SK-N-SH (cell line): Measurements from ENCODE around the gene PROM2. TPM values are rescaled to one million over a fixed set of nuclear protein-coding genes. Genes with fewer than 3 reads are reported as not detected.

ENCODE experiments used
- CTCF ChIA-PET: fragments of 300-600, 350-600 bp; formaldehyde crosslinking; extraction: SDS; loops from one replicate; lab custom pipeline; 2021; lab: Yijun Ruan, JAX
- POLR2A ChIA-PET: fragments of 350-600 bp; sonication (Branson Sonifier 250); formaldehyde crosslinking; extraction: SDS; loops from one replicate; lab custom pipeline; 2020; ENCODE audit warnings: antibody characterized with exemption, inconsistent platforms; lab: Yijun Ruan, JAX
- DNase-seq: peaks from one replicate; pipeline ENCODE4 v3.0.0; 2012
- H2AFZ ChIP-seq: fragments of 200-600 bp; sonication (generic); 2 replicates; pipeline ENCODE4 v1.8.1; 2016; ENCODE audit warnings: antibody characterized with exemption, mild to moderate bottlenecking, low read depth
- H3F3A ChIP-seq: fragments of 200-600 bp; sonication (generic); replicated peaks from 2 replicates; pipeline ENCODE3; 2016; ENCODE audit warnings: antibody characterized with exemption, mild to moderate bottlenecking; ENCODE audit not compliant: insufficient read depth
- H3K27ac ChIP-seq, 2 experiments: fragments of 200-500 bp in 1 of 2; fragments of 200-600 bp in 1 of 2; sonication (Bioruptor generic) in 1 of 2; sonication (generic), shearing (Covaris generic) in 1 of 2; 2 replicates each; pipeline versions ENCODE4 v1.5.1 to v1.6.1; 2014 to 2016; ENCODE audit warnings: low read depth in 2 of 2, inconsistent platforms in 1 of 2, low read length in 1 of 2, mild to moderate bottlenecking in 1 of 2, mixed read lengths in 1 of 2
- H3K27me3 ChIP-seq: fragments of 200-600 bp; sonication (generic), shearing (Covaris generic); 2 replicates; pipeline ENCODE4 v1.6.1; 2016; ENCODE audit warnings: mixed run types; ENCODE audit not compliant: insufficient read depth
- H3K36me3 ChIP-seq, 2 experiments: fragments of 200-500 bp in 1 of 2; fragments of 200-600 bp in 1 of 2; sonication (Bioruptor generic) in 1 of 2; sonication (generic) in 1 of 2; replicated peaks in 1 of 2; 2 replicates each; pipeline versions ENCODE3 to v1.5.1; 2014 to 2016; ENCODE audit warnings: low read length in 1 of 2, mild to moderate bottlenecking in 1 of 2; ENCODE audit not compliant: insufficient read depth in 2 of 2, control insufficient read depth in 1 of 2
- H3K4me1 ChIP-seq, 2 experiments: fragments of 200-500 bp in 1 of 2; fragments of 200-600 bp in 1 of 2; sonication (Bioruptor generic) in 1 of 2; sonication (generic), shearing (Covaris generic) in 1 of 2; 2 replicates each; pipeline versions ENCODE4 v1.5.1 to v1.6.1; 2014 to 2016; ENCODE audit warnings: low read depth in 1 of 2, low read length in 1 of 2, mixed run types in 1 of 2; ENCODE audit not compliant: insufficient read depth in 2 of 2, control insufficient read depth in 1 of 2
- H3K4me2 ChIP-seq: fragments of 200-600 bp; sonication (generic), shearing (Covaris generic); 2 replicates; pipeline ENCODE4 v1.6.1; 2017; ENCODE audit warnings: mixed run types
- H3K4me3 ChIP-seq, 2 experiments: fragments of 200-500 bp in 1 of 2; fragments of 200-600 bp in 1 of 2; sonication (Bioruptor generic) in 1 of 2; sonication (generic), shearing (Covaris generic) in 1 of 2; 2 replicates each; pipeline versions ENCODE4 v1.5.1 to v1.8.1; 2014 to 2016; ENCODE audit warnings: low read depth in 2 of 2, inconsistent platforms in 1 of 2, low read length in 1 of 2, mild to moderate bottlenecking in 1 of 2, mixed read lengths in 1 of 2, moderate library complexity in 1 of 2
- H3K79me2 ChIP-seq: fragments of 200-600 bp; sonication (generic); 2 replicates; pipeline ENCODE4 v1.8.1; 2017; ENCODE audit warnings: mild to moderate bottlenecking; ENCODE audit not compliant: insufficient read depth
- H3K9ac ChIP-seq: fragments of 200-600 bp; sonication (generic); 2 replicates; pipeline ENCODE4 v1.6.1; 2017; ENCODE audit warnings: mixed run types
- H3K9me2 ChIP-seq: fragments of 200-600 bp; sonication (generic); 2 replicates; pipeline ENCODE4 v1.6.1; 2017; ENCODE audit warnings: mixed run types
- H3K9me3 ChIP-seq: fragments of 200-600 bp; sonication (generic); 2 replicates; pipeline ENCODE4 v1.6.1; 2017; ENCODE audit warnings: mixed run types, mild to moderate bottlenecking, moderate library complexity
- H4K20me1 ChIP-seq: fragments of 200-600 bp; sonication (generic); 2 replicates; pipeline ENCODE4 v1.6.1; 2017; ENCODE audit warnings: mild to moderate bottlenecking, mixed run types; ENCODE audit not compliant: insufficient read depth
- FOSL2 ChIP-seq: IDR thresholded peaks from 2 replicates; pipeline ENCODE4 v1.4.0; 2012; ENCODE audit warnings: low read depth, mild to moderate bottlenecking, moderate library complexity, borderline replicate concordance
- FOXM1 ChIP-seq: IDR thresholded peaks from 2 replicates; pipeline ENCODE4 v1.4.0; 2012; ENCODE audit warnings: low read depth, mild to moderate bottlenecking
- GABPA ChIP-seq: IDR thresholded peaks from 2 replicates; pipeline ENCODE4 v1.4.0; 2012; ENCODE audit warnings: low read depth, mild to moderate bottlenecking
- GATA2 ChIP-seq: sonication (generic); formaldehyde crosslinking; IDR thresholded peaks from 2 replicates; pipeline ENCODE4 v1.5.0; 2020; ENCODE audit warnings: mild to moderate bottlenecking, missing genetic modification reagents
- JUND ChIP-seq: IDR thresholded peaks from 2 replicates; pipeline ENCODE4 v1.4.0; 2012
- MAX ChIP-seq: IDR thresholded peaks from 2 replicates; pipeline ENCODE4 v1.4.0; 2012; ENCODE audit warnings: low read depth
- MEF2A ChIP-seq: IDR thresholded peaks from 2 replicates; pipeline ENCODE4 v1.4.0; 2012; ENCODE audit warnings: low read depth, borderline replicate concordance
- NFIC ChIP-seq: IDR thresholded peaks from 2 replicates; pipeline ENCODE4 v1.4.0; 2012; ENCODE audit warnings: borderline replicate concordance
- NRF1 ChIP-seq: IDR thresholded peaks from 2 replicates; pipeline ENCODE4 v1.6.1; 2012; ENCODE audit warnings: low read depth, mild to moderate bottlenecking, low read length
- POLR2AphosphoS5 ChIP-seq: IDR thresholded peaks from 2 replicates; pipeline ENCODE4 v1.6.1; 2012; ENCODE audit warnings: low read depth, low read length
- RAD21 ChIP-seq: IDR thresholded peaks from 2 replicates; pipeline ENCODE4 v1.6.1; 2012; ENCODE audit warnings: mild to moderate bottlenecking, low read length
- RCOR1 ChIP-seq: fragments of 150-350 bp; IDR thresholded peaks from 2 replicates; pipeline ENCODE4 v1.6.1; 2017; ENCODE audit warnings: antibody characterized with exemption, low read length
- RFX5 ChIP-seq: IDR thresholded peaks from 2 replicates; pipeline ENCODE4 v1.6.1; 2012; ENCODE audit warnings: mild to moderate bottlenecking, improper control_type of control experiment, low read length
- SIN3A ChIP-seq: IDR thresholded peaks from 2 replicates; pipeline ENCODE4 v1.6.1; 2012; ENCODE audit warnings: low read depth, mild to moderate bottlenecking, low read length, moderate library complexity, borderline replicate concordance
- SMC3 ChIP-seq: IDR thresholded peaks from 2 replicates; pipeline ENCODE4 v1.6.1; 2012; ENCODE audit warnings: low read depth, low read length, improper control_type of control experiment
- TCF12 ChIP-seq: IDR thresholded peaks from 2 replicates; pipeline ENCODE4 v1.4.0; 2012
- TEAD4 ChIP-seq: IDR thresholded peaks from 2 replicates; pipeline ENCODE4 v1.4.0; 2012; ENCODE audit warnings: mild to moderate bottlenecking, borderline replicate concordance; ENCODE audit not compliant: insufficient read depth
- USF1 ChIP-seq: IDR thresholded peaks from 2 replicates; pipeline ENCODE4 v1.4.0; 2012; ENCODE audit warnings: low read depth, borderline replicate concordance
- YY1 ChIP-seq: IDR thresholded peaks from 2 replicates; pipeline ENCODE4 v1.4.0; 2012; ENCODE audit warnings: low read depth, mild to moderate bottlenecking
- WGBS: methylation state at CpG from one replicate; pipeline ENCODE4 v1.1.6; 2017; ENCODE audit warnings: low lambda C conversion rate; 5-methylcytosine and 5-hydroxymethylcytosine counted together
- polyA plus RNA-seq, 3 experiments: library from polyadenylated mRNA; depleted of rRNA; stranded (reverse); fragments of >200 nt; gene quantifications; 2 replicates each; pipeline ENCODE4 v1.2.3, GENCODE V29; 2012
- TF ChIP-seq, protein P1 (sequence below): IDR thresholded peaks from 2 replicates; pipeline ENCODE4 v1.4.0; 2012; ENCODE audit warnings: low read depth, borderline replicate concordance

PROM2 gene
- polyA plus RNA-seq, 1 of the 3 experiments (the other 2 are of a cell fraction) = 0.38 TPM

DNA sequence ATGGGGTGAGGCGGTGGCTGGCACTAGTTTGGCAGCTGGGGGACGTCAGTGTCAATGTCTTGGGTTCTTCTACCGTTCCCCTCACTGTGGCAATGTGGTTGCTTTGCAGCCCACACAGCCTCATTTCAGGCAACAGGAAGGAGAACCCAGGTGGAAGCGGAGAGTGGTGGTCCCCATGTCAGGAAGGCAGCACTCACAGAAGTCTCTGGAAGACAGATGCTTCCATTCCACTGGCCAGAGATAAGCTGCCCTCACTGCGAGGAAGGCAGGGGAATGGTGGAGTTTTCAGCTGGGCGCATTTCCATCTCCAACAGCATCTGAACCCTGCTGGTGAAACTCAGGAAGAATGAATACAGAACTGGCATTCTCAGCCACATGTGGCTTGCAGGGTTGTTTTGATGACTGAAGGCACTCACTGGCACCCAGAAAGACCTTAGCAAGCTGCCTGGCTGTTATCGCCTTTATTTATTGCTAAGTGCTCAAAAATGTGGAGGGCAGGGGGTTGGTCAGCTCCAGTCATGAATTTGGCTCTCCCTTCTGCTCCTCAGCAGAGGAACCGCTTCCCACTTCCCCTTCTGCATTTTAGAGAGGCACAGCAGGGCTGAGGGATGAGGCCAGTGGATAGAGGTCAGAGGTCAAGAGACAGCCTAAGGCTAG is 42.3 kb downstream of the PROM2 start (continued):
- no peak for TF ChIP-seq TEAD4
- no peak for TF ChIP-seq TCF12
- no peak for TF ChIP-seq POLR2AphosphoS5

DNA sequence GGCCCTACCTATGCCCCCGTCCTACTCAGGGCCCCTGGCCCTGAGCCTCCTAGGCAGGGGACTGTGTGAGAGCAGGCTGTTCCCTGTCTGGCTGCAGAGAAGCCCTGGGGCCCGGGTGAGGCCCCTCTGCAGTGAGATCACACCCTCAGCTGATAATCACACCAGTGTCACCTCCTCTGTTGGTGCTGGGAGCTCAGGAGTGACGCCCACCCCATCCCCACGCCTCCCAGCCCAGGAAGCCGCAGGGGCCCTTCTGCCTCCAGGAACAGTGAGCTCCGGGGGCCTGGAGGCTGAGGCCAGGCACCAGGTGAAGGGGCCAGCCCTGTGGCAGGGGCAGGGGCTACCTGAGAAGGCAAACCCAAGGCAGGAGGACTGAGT is 42.9 kb downstream of the PROM2 start:
- DNase-seq = no peak
- Histone ChIP-seq H3K4me3 (no peak overlapping the region), H3K27ac (no peak overlapping the region), H3F3A (no peaks in the 10 kb centered on the region), H3K36me3 (no peaks in the 10 kb centered on the region), H4K20me1 (no peaks in the 10 kb centered on the region), H3K9me3 (no peaks in the 10 kb centered on the region), H3K79me2 (no peaks in the 10 kb centered on the region), H3K4me1 (no peaks in the 10 kb centered on the region), H3K27me3 (no peaks in the 10 kb centered on the region), H3K9me2 (no peaks in the 10 kb centered on the region)
- POLR2A ChIA-PET = no interaction called here
- 7% methylated on average over 3 of the region's 6 CpGs for WGBS
- TF ChIP-seq GATA2 (CRISPR knock-in tag) (no peak), USF1 (no peak), JUND (no peak), GABPA (no peak), NFIC (no peak), SIN3A (no peak), RFX5 (no peak), SMC3 (no peak), MAX (no peak)
- TF ChIP-seq, all 33 proteins: peak for 0
- CTCF ChIA-PET = interaction anchor here (1.0 to 6.8 kb wide), 4 partner anchors 15 to 86 kb away, joined by 3 to 90 read pairs (median 4); no protein-coding TSS in a partner anchor
- no peak overlapping the region for H3K9ac ChIP-seq
- H3K4me2 ChIP-seq = no peak overlapping the region
- no peak overlapping the region for H2AFZ ChIP-seq

GRCh38 chr2:95317665-95318425 is 43.6 kb downstream of the PROM2 start:
- no peaks in the 10 kb centered on the region for H3F3A ChIP-seq
- 55% methylated on average over 6 of the region's 12 CpGs for WGBS
- no peaks in the 10 kb centered on the region for H3K9me2 ChIP-seq
- no peak overlapping the region for H3K9ac ChIP-seq
- no peaks in the 10 kb centered on the region for H3K79me2 ChIP-seq
- no peaks in the 10 kb centered on the region for H3K9me3 ChIP-seq
- H3K4me1 ChIP-seq = no peaks in the 10 kb centered on the region
- H3K36me3 ChIP-seq = no peaks in the 10 kb centered on the region
- ChIA-PET POLR2A (no interaction called here), CTCF (interaction anchor here (1.7 to 6.8 kb wide), 2 partner anchors 86 kb away, joined by 9 to 90 read pairs; no protein-coding TSS in a partner anchor)
- DNase-seq = no peak
- H3K4me3 ChIP-seq = no peak overlapping the region
- H2AFZ ChIP-seq = no peak overlapping the region
- no peak overlapping the region for H3K4me2 ChIP-seq
- H4K20me1 ChIP-seq = no peaks in the 10 kb centered on the region
- H3K27ac ChIP-seq = no peak overlapping the region
- H3K27me3 ChIP-seq = no peaks in the 10 kb centered on the region
- no peak for TF ChIP-seq GABPA
- no peak for TF ChIP-seq MEF2A
- no peak for TF ChIP-seq USF1
- no peak for TF ChIP-seq NFIC
- TF ChIP-seq FOSL2 = no peak
- TF ChIP-seq NRF1 = no peak
- TF ChIP-seq RCOR1 = no peak
- TF ChIP-seq FOXM1 = no peak
- TF ChIP-seq SIN3A = no peak
- no peak for TF ChIP-seq RAD21
- TF ChIP-seq, protein P1, sequence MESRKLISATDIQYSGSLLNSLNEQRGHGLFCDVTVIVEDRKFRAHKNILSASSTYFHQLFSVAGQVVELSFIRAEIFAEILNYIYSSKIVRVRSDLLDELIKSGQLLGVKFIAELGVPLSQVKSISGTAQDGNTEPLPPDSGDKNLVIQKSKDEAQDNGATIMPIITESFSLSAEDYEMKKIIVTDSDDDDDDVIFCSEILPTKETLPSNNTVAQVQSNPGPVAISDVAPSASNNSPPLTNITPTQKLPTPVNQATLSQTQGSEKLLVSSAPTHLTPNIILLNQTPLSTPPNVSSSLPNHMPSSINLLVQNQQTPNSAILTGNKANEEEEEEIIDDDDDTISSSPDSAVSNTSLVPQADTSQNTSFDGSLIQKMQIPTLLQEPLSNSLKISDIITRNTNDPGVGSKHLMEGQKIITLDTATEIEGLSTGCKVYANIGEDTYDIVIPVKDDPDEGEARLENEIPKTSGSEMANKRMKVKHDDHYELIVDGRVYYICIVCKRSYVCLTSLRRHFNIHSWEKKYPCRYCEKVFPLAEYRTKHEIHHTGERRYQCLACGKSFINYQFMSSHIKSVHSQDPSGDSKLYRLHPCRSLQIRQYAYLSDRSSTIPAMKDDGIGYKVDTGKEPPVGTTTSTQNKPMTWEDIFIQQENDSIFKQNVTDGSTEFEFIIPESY = no peak
- TF ChIP-seq TCF12 = no peak
- no peak for TF ChIP-seq YY1
